ENCODE results near the gene ZNF541.
"Not testable (repeated sequence)": the region's sequence is repeated elsewhere in the genome, so short reads cannot be mapped to it uniquely, and the experiment has no call there.

The ZNF541 gene
- 0.32 to 1.4 (median 0.54) reads per million in 3 experiments for total RNA-seq

GRCh38 chr19:47573071-47574026, at the start of gene ZNF541:
Gene ZNF541, minus strand, starts transcription at chr19:47573148. Its CDS starts 17,292 bp downstream, at chr19:47555856.
- peak; percentile 88 for DNase-seq

GRCh38 chr19:47619763-47620162, 46.8 kb upstream of the ZNF541 start:
- DNase-seq, result no peak

- DNase-seq, result no peak
Observed at GRCh38 chr19:47618771-47619170, 45.8 kb upstream of the ZNF541 start.

GRCh38 chr19:47615714-47616113, 42.8 kb upstream of the ZNF541 start:
- DNase-seq, result no peak

- DNase-seq, result no peak
Observed at GRCh38 chr19:47615230-47615629, 42.3 kb upstream of the ZNF541 start.

GRCh38 chr19:47614559-47614958, 41.6 kb upstream of the ZNF541 start:
- no peak for DNase-seq

GRCh38 chr19:47614021-47614295, 41.0 kb upstream of the ZNF541 start:
- DNase-seq, result no peak

- no peak for DNase-seq
Observed at GRCh38 chr19:47613165-47614020, 40.4 kb upstream of the ZNF541 start.

- no peak for DNase-seq
Observed at GRCh38 chr19:47610902-47611301, 38.0 kb upstream of the ZNF541 start.

GRCh38 chr19:47609906-47610894, 37.3 kb upstream of the ZNF541 start:
- peak; percentile 46 for DNase-seq

GRCh38 chr19:47608969-47609905, 36.3 kb upstream of the ZNF541 start, which contains the start of gene BICRA:
Gene BICRA, plus strand, starts transcription at chr19:47609134. Its CDS starts 64,441 bp downstream, at chr19:47673575.
- DNase-seq, result peak; percentile 80

- peak; percentile 96 for DNase-seq
Observed at GRCh38 chr19:47608074-47608918, 35.3 kb upstream of the ZNF541 start.

- no peak for DNase-seq
Observed at GRCh38 chr19:47607564-47608073, 34.7 kb upstream of the ZNF541 start.

- DNase-seq, result no peak
Observed at GRCh38 chr19:47603706-47604565, 31.0 kb upstream of the ZNF541 start.

- no peak for DNase-seq
Observed at GRCh38 chr19:47601180-47601904, 28.4 kb upstream of the ZNF541 start.

- peak; percentile 98 for DNase-seq
Observed at GRCh38 chr19:47600246-47601179, 27.6 kb upstream of the ZNF541 start.

GRCh38 chr19:47599671-47600245, 26.8 kb upstream of the ZNF541 start:
- not testable (repeated sequence) for DNase-seq

Measured in central memory CD4-positive, alpha-beta T cell (primary cell).